ENCODE measurements around the gene CMTM4. TPM values are rescaled to one million over a fixed set of nuclear protein-coding genes. Genes with fewer than 3 reads are reported as not detected.

Gene CMTM4
- total RNA-seq = 1 to 10 TPM; 3.8 to 4.0 TPM

DNA sequence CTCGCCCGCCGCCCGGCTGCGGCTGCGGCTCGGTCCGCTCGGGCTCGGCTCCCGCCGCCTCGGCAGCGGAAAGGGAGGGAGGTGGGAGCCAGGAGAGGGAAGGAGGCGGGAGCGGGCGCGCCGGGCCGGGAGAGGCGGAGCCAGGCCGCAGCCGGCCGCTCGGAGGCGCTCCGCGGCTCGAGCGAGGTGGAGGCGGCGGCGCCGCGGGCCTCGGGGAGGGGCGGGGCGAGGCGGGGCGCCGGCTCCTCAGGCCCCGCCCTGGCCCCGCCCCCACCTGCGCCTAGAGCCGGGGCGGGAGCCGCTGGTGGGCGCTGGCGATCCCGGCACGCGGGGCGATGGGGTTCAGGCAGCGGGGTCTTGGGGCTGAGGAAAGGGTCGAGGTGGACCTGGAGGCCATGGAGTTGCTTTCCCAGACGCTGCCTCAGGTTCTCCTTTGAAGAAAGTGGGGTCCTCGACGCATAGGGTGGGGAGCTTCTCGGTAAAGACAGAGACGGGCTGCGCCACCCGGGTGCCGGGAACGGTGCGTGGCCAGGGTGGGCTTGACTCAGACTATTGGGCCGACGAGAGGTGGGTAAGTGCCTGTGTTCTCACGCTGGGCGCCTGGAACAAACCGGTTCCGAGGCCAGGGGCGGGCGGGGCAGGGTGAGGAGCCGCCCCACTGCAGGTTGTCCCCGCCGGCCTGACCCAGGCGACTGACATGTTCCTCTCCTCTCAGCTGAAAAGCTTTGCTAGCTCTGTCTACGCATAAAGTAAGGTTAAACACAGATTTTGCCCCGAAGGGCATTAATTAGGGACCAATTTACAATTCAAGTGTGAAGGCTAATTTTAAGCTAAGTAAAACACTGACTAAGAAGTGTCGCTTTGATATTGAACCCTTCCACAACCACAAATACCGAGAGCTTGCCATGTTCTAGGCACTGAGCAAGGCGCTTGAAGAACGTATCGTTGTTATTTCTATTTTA, at the start of gene CMTM4:
Gene CMTM4 (minus strand): TSS at position 75 of the 962 bp plus-strand sequence. CDS start 218 bp downstream, outside the sequence.
- POLR2A ChIA-PET = no interaction called here
- CTCF ChIA-PET = interaction anchor here (1.0 to 1.4 kb wide), 5 partner anchors 10 to 54 kb away, joined by 3 to 4 read pairs (median 3); no protein-coding TSS in a partner anchor

DNA sequence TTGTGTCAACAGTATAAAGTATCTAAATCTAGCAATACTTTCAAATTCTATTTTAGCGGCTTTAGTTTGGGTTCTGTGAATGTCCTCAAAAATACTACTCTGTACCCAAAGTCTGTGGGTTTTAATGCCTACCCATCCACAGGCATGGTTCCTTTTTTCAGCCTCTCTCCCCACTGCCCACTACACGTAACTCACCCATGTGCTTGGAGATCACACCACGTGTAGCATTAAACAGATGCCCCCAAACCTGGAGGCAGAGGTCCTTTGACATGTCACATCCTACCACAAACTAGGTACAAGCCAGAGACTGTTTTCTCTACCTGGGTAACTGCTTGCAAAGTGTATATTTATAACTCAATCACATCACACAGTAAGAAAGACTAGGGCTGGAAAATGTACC, 49.5 kb upstream of the CMTM4 start:
- CTCF ChIA-PET = interaction anchor here (1.0 to 1.5 kb wide), 2 partner anchors 18 to 122 kb away, joined by 3 to 6 read pairs; no protein-coding TSS in a partner anchor
- POLR2A ChIA-PET = interaction anchor here (0.5 kb wide), 1 partner anchor 224 kb away, joined by 3 read pairs; no protein-coding TSS in a partner anchor

GRCh38 chr16:66741950-66742808, 45.6 kb upstream of the CMTM4 start:
- POLR2A ChIA-PET = interaction anchor here (0.6 kb wide), 1 partner anchor 300 kb away, joined by 3 read pairs; no protein-coding TSS in a partner anchor
- CTCF ChIA-PET = interaction anchor here (0.7 to 2.7 kb wide), 5 partner anchors 9 to 109 kb away, joined by 3 to 8 read pairs (median 4); partner anchors contain the start of genes DYNC1LI2 and NAE1

- ChIA-PET CTCF (interaction anchor here (0.7 to 2.7 kb wide), 6 partner anchors 11 to 335 kb away, joined by 3 to 14 read pairs (median 4); partner anchors contain the start of genes DYNC1LI2 and NAE1), POLR2A (no interaction called here)
Observed at GRCh38 chr16:66741169-66741900, 44.8 kb upstream of the CMTM4 start.

GRCh38 chr16:66740533-66740932, 44.0 kb upstream of the CMTM4 start:
- CTCF ChIA-PET = interaction anchor here (0.7 to 2.7 kb wide), 7 partner anchors 11 to 334 kb away, joined by 3 to 14 read pairs (median 3); partner anchors contain the start of gene DYNC1LI2
- POLR2A ChIA-PET = no interaction called here

DNA sequence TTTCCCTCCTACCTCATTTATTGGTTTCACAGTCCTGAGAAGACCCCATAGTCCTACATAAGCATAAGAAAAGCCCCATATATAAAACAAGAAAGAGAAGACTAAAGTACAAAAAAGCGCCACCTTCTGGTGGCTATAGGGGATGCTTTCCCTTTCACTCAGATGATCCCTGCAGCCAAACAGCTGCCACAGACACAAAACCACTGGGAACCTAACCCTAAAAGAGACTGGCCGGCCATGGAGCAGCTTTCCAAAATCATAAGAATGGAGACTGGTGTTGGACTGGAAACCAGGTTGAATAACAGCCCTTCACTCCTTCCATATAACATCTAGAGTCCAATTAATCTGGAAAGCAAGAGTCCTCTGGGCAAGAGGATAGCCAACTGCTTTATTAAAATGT, 43.5 kb upstream of the CMTM4 start:
- POLR2A ChIA-PET = no interaction called here
- CTCF ChIA-PET = interaction anchor here (0.7 to 2.1 kb wide), 6 partner anchors 12 to 333 kb away, joined by 3 to 14 read pairs (median 3); partner anchors contain the start of gene DYNC1LI2

GRCh38 chr16:66735891-66736290, 39.3 kb upstream of the CMTM4 start:
- ChIA-PET POLR2A (no interaction called here), CTCF (interaction anchor here (0.8 kb wide), 1 partner anchor 16 kb away, joined by 5 read pairs; the partner anchor contains the start of gene DYNC1LI2)

- POLR2A ChIA-PET = no interaction called here
- CTCF ChIA-PET = interaction anchor here (0.8 to 1.3 kb wide), 3 partner anchors 21 to 324 kb away, joined by 3 read pairs; no protein-coding TSS in a partner anchor
Observed at GRCh38 chr16:66731101-66731500, 34.6 kb upstream of the CMTM4 start.

GRCh38 chr16:66728804-66729203, 32.3 kb upstream of the CMTM4 start:
- CTCF ChIA-PET = interaction anchor here (0.6 to 4.3 kb wide), 10 partner anchors 9 to 353 kb away, joined by 3 to 16 read pairs (median 4); partner anchors contain the start of gene DYNC1LI2
- POLR2A ChIA-PET = no interaction called here

- ChIA-PET POLR2A (no interaction called here), CTCF (interaction anchor here (0.6 to 4.3 kb wide), 10 partner anchors 9 to 322 kb away, joined by 3 to 16 read pairs (median 4); partner anchors contain the start of gene DYNC1LI2)
Observed at GRCh38 chr16:66728117-66728787, 31.7 kb upstream of the CMTM4 start.

DNA sequence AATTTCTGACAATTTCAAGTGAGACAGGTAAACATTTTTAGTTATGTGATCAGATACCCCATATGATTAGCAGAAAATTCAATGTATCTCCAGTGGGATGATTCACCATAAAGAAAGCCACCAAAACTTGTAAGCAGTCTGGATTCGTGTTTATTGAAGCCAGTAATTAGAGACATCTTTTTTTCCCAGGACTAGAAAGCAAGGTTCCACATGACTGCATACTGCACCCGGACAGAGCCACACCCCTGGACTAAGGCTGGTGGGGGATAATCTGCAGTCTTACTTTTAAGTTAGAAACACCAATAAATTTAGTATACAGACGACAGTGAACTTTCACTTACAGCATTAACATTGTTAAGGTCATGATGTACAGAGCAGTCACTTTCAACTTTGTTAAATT, 24.2 kb upstream of the CMTM4 start:
- CTCF ChIA-PET = no interaction called here
- POLR2A ChIA-PET = no interaction called here

- CTCF ChIA-PET = interaction anchor here (1.0 kb wide), 1 partner anchor 9 kb away, joined by 4 read pairs; no protein-coding TSS in a partner anchor
- POLR2A ChIA-PET = interaction anchor here (0.7 kb wide), 1 partner anchor 320 kb away, joined by 6 read pairs; no protein-coding TSS in a partner anchor
Observed at GRCh38 chr16:66719246-66719645, 22.7 kb upstream of the CMTM4 start.

DNA sequence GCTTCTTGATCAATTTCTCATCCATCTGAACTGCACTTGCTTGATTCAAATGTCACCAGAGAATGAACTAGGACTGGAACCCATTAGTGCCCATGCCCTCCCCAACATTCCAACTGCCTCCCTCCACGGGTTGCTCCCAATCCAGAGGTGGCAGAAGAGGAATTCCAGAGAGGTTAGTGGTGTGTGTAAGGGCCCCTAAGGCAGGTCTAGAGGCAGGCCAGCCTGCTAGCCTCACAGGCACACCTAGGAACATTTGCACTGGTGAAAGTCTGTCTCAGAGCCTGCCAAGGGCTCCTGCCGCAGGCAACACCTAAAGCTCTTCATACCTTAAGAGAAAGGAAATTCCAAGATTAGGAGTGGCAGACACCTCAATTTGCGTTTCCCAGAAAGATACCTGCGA, 21.2 kb upstream of the CMTM4 start:
- ChIA-PET CTCF (no interaction called here), POLR2A (no interaction called here)

- ChIA-PET CTCF (no interaction called here), POLR2A (no interaction called here)
Observed at GRCh38 chr16:66717112-66717675, 20.7 kb upstream of the CMTM4 start.

DNA sequence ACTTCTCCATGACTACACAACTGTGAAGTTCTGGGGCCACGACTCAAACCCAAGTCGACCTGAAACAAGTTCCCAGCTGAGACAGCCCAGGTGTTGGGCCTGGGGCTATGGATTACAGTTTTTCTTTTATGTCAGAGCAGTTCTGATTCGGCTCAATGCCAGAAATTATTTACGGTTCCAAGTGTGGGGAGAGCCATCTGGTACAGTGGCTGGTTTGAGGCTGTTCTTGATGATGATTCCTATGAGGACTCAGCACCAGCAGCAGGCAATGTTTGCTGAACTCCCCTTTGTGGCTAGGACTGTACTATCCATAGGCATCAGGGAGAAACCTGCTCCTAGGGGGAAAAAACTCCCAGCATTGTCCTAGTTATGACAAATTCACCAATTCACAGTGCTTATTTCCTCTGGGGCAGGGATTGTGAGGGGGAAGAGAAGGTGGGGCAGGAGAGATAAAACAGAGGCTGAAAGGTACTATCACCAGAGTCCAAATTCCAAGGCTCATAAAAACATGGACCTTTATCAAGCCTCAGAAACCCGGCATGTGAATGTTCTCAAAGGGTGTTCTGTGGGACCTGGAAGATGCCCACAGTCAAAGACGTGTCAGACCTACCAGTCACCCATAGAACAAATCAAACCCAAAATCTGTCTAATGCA, 18.2 kb upstream of the CMTM4 start:
- CTCF ChIA-PET = interaction anchor here (1.4 kb wide), 1 partner anchor 18 kb away, joined by 3 read pairs; the partner anchor contains the start of gene CMTM4
- POLR2A ChIA-PET = no interaction called here

DNA sequence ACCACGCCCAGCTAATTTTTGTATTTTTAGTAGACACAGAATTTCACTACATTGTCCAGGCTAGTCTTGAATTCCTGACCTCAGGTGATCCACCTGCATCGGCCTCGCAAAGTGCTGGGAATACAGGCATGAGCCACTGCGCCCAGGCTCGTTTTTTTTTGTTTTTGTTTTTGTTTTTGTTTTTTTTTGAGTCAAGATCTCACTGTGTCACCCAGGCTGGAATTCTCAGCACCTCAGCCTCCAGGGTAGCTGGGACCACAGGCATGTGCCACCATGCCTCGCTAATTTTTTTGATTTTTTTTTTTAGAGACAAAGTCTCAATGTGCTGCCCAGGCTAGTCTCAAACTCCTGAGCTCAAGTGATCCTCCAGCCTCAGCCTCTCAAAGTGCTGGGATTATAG, 17.5 kb upstream of the CMTM4 start:
- ChIA-PET POLR2A (no interaction called here), CTCF (interaction anchor here (1.4 kb wide), 1 partner anchor 17 kb away, joined by 3 read pairs; the partner anchor contains the start of gene CMTM4)

- ChIA-PET POLR2A (no interaction called here), CTCF (interaction anchor here (1.4 kb wide), 1 partner anchor 16 kb away, joined by 3 read pairs; the partner anchor contains the start of gene CMTM4)
Observed at GRCh38 chr16:66713076-66713475, 16.5 kb upstream of the CMTM4 start.
